D721Med (cell line): Measurements from ENCODE around the gene INPP5K.

Source experiments
- DNase-seq: peaks from one replicate; pipeline ENCODE4 v3.0.0; 2011; ENCODE audit warnings: low spot score; ENCODE audit not compliant: insufficient read length
- FAIRE-seq: peaks from 2 replicates; lab custom pipeline; 2011; peaks lifted over from hg19 to GRCh38; lab: Jason Lieb, UNC
- TF ChIP-seq, protein P1 (sequence below): IDR thresholded peaks from 2 replicates; pipeline ENCODE4 v1.5.1; 2012; ENCODE audit warnings: mild to moderate bottlenecking, control low read depth; ENCODE audit not compliant: insufficient read depth; ENCODE audit errors: missing control alignments

The INPP5K gene

DNA sequence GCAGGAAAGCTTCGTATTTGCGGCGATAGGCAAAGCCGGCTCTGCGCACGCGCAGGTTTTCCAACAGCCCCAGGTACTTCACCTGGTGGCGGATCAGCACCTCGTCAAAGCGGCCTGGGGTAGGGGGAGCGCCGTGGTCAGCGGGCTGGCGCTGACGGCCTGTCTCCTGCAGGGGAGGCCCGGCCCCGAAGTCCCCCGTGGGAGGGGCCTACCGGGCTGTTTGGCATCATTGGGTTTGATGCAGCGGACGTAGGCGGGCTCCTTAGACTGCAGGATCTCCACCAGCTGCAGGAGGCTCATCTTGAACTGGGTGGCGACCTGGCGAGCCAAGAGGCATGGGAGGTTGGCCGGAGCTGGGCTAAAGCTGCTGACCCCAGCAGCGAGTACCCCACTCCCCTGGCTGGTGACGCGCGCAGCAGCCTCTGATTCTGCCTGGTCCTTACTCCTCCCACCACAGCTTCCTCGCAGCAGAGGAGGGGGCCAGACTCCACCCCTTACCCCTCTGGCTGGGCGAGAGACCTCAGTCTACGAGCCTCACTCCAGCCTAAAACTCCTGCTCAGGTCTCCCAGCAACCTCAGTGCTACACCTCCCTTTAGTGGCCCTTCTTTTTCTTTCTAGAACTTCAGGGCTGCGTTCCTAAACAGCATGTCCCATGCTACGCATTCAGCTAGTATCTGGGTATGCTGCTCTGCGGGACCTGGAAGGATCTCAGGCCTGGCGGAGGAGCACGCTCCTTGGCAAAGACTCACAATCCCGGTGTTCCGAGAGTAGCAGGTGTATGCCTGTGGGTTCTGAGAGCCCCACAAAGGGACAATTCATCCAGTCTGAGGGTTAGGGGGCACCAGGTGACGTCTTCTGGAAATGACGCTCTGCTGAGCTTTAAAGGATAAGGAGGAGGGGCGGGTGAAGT is 44.2 kb downstream of the INPP5K start:
- FAIRE-seq (no peak), DNase-seq (no peak)
- TF ChIP-seq, protein P1, sequence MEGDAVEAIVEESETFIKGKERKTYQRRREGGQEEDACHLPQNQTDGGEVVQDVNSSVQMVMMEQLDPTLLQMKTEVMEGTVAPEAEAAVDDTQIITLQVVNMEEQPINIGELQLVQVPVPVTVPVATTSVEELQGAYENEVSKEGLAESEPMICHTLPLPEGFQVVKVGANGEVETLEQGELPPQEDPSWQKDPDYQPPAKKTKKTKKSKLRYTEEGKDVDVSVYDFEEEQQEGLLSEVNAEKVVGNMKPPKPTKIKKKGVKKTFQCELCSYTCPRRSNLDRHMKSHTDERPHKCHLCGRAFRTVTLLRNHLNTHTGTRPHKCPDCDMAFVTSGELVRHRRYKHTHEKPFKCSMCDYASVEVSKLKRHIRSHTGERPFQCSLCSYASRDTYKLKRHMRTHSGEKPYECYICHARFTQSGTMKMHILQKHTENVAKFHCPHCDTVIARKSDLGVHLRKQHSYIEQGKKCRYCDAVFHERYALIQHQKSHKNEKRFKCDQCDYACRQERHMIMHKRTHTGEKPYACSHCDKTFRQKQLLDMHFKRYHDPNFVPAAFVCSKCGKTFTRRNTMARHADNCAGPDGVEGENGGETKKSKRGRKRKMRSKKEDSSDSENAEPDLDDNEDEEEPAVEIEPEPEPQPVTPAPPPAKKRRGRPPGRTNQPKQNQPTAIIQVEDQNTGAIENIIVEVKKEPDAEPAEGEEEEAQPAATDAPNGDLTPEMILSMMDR, result no peak

GRCh38 chr17:1471490-1471889 is 44.9 kb downstream of the INPP5K start:
- DNase-seq (no peak), FAIRE-seq (no peak)
- TF ChIP-seq, protein P1, result no peak

GRCh38 chr17:1470755-1471462 is 45.5 kb downstream of the INPP5K start:
- FAIRE-seq, result no peak
- TF ChIP-seq, protein P1, result no peak
- DNase-seq, result no peak

DNA sequence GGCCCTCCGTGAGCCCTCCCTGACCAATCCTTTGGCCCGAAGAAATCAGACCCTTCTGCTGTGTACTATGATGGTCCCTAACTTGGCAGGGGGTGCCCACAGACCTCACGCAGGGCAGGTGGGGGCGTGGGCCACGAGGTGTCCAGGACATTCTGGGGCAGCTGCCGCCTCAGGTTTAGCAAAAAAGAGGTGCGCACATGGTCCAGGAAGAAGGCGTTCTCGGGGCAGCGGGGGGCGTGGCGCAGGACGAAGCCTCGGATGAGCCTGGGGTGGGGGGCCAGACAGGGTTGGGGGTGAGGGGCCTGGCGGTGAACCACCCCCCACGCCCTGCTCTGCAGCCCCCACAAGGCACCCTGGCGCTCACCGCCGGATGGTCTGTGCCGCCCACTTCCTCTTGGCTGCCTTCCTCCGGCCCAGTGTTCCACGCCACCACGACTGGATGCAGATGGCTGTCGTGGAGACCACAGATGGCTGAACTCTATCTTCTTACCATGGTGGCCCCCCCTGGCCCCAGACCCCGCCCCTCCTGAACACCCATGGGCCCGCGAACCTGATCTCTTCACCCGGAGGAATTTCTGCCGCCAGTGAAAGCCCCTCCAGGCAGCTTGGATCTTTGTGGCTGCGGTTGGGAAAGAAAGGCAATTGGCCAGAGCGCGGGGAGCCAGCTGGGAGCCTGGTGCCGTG is 46.2 kb downstream of the INPP5K start:
- no peak for FAIRE-seq
- peak; percentile 63 for DNase-seq
- TF ChIP-seq, protein P1, result no peak

- no peak for DNase-seq
- no peak for FAIRE-seq
- TF ChIP-seq, protein P1, result no peak
These were observed 47.1 kb downstream of the INPP5K start for GRCh38 chr17:1469231-1469852.

DNA sequence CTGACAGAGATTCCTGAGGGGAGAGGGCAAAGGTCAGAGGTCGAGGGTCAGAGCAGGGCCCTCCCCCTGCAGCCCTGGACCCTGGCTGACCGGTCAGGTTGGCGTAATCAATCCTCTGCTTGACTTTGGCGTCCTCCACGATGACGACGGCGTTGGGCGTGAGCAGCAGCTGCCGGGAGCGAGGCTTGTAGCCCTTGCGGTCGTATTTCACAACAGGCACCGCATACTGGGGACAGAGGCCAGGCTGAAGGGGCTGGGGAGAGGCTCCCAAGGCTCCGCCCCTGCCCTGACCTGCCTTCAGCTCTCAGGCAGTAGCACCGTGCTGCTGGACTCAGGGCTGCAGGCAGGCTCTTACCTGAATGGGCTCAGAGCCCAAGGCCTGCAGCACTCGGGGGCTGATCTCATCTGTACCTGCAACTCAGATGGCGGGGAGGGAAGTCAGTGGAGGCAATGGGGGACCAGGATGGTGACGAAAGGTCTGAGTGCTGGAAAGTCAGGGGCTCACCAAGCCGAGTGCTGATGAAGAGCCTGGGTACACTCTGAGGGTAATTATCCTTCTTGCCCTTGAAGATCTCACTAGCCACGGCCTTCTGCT is 48.4 kb downstream of the INPP5K start:
- TF ChIP-seq, protein P1, result no peak
- FAIRE-seq, result no peak

More for the DNA sequence above, 48.4 kb downstream of the INPP5K start:
- DNase-seq, result no peak
